ENCODE results near the gene TIRAP. TPM values are rescaled to one million over a fixed set of nuclear protein-coding genes. Genes with fewer than 3 reads are reported as not detected.

The TIRAP gene
- total RNA-seq, 4 donors from 2014 or later, result 3.9 to 8.8 (median 7.3) TPM

GRCh38 chr11:126256216-126256615, 26.7 kb upstream of the TIRAP start:
- H3K36me3 ChIP-seq, result peaks cover 0 to 68% (median 0%) of the 10 kb centered on the region in 3 donors
- no peak for DNase-seq
- H3K9me3 ChIP-seq, result no peaks in the 10 kb centered on the region
- 89 to 90% methylated on average over 4 of the region's 4 CpGs for WGBS, 2 donors
- no peak overlapping the region for H3K27ac ChIP-seq
- H3K4me1 ChIP-seq, result peaks cover 0 to 3% (median 0%) of the 10 kb centered on the region in 3 donors
- H3K27me3 ChIP-seq, result no peaks in the 10 kb centered on the region
- TF ChIP-seq POLR2A (IDR thresholded peaks at IDR 0.05) (no peak), CTCF (IDR thresholded peaks at IDR 0.05) (no peak)
- H3K4me3 ChIP-seq, result no peak overlapping the region
- intact Hi-C loops (cut with DNase I), result no loop called here

- intact Hi-C loops (cut with DNase I), result no loop called here
- H3K27me3 ChIP-seq, result no peaks in the 10 kb centered on the region
- no peak overlapping the region for H3K4me3 ChIP-seq
- H3K36me3 ChIP-seq, result peaks cover 0 to 68% (median 0%) of the 10 kb centered on the region in 3 donors
- DNase-seq, result no peak
- no peak overlapping the region for H3K27ac ChIP-seq
- WGBS, 2 donors, result 80% methylated on average over 2 of the region's 2 CpGs
- TF ChIP-seq CTCF (IDR thresholded peaks at IDR 0.05), result no peak
- no peak for TF ChIP-seq POLR2A (IDR thresholded peaks at IDR 0.05)
- peaks cover 0 to 3% (median 0%) of the 10 kb centered on the region in 3 donors for H3K4me1 ChIP-seq
- no peaks in the 10 kb centered on the region for H3K9me3 ChIP-seq
Measured at GRCh38 chr11:126257144-126257543, 25.7 kb upstream of the TIRAP start.

GRCh38 chr11:126257764-126258163, 25.1 kb upstream of the TIRAP start:
- Histone ChIP-seq H3K4me3 (no peak overlapping the region), H3K27ac (no peak overlapping the region), H3K4me1 (peaks cover 0 to 3% (median 0%) of the 10 kb centered on the region in 3 donors), H3K27me3 (no peaks in the 10 kb centered on the region), H3K9me3 (no peaks in the 10 kb centered on the region), H3K36me3 (peaks cover under 1 to 68% (median under 1%) of the 10 kb centered on the region in 3 donors)
- TF ChIP-seq CTCF (IDR thresholded peaks at IDR 0.05) (no peak), POLR2A (IDR thresholded peaks at IDR 0.05) (no peak)
- DNase-seq, result no peak
- WGBS, 2 donors, result 49 to 78% methylated on average over 2 of the region's 2 CpGs
- intact Hi-C loops (cut with DNase I), result no loop called here

- intact Hi-C loops (cut with DNase I), result loop anchor here (5.0 kb wide), 1 partner anchor 50 kb away; the partner anchor contains the start of genes FAM118B and RPUSD4
- Histone ChIP-seq H3K27ac (no peak overlapping the region), H3K9me3 (no peaks in the 10 kb centered on the region), H3K4me3 (no peak overlapping the region), H3K4me1 (peaks cover 0 to 10% (median 2%) of the 10 kb centered on the region in 3 donors), H3K27me3 (no peaks in the 10 kb centered on the region), H3K36me3 (peaks cover 28 to 77% (median 38%) of the 10 kb centered on the region in 3 donors)
- no peak for TF ChIP-seq CTCF (IDR thresholded peaks at IDR 0.05)
- no peak for TF ChIP-seq POLR2A (IDR thresholded peaks at IDR 0.05)
- WGBS, 2 donors, result 86 to 97% methylated on average over 6 of the region's 6 CpGs
- DNase-seq, result no peak
Measured at GRCh38 chr11:126262216-126262615, 20.7 kb upstream of the TIRAP start.

GRCh38 chr11:126263489-126263888, 19.4 kb upstream of the TIRAP start:
- Histone ChIP-seq H3K36me3 (peaks cover 28 to 67% (median 38%) of the 10 kb centered on the region in 3 donors), H3K4me3 (no peak overlapping the region), H3K27me3 (no peaks in the 10 kb centered on the region), H3K9me3 (no peaks in the 10 kb centered on the region), H3K27ac (no peak overlapping the region), H3K4me1 (peaks cover 8 to 17% (median 11%) of the 10 kb centered on the region in 3 donors)
- TF ChIP-seq POLR2A (IDR thresholded peaks at IDR 0.05) (no peak), CTCF (IDR thresholded peaks at IDR 0.05) (no peak)
- no peak for DNase-seq
- intact Hi-C loops (cut with DNase I), result loop anchor here (5.0 kb wide), 1 partner anchor 51 kb away; the partner anchor contains the start of genes FAM118B and RPUSD4
- 87 to 90% methylated on average over 4 of the region's 6 CpGs for WGBS, 2 donors

All from esophagus squamous epithelium (tissue), 5 donors.